Fibroblast of gingiva (primary cell): Measurements from ENCODE around the gene SH3BP1.
A peak's percentile ranks its signal among the peaks of the same experiment; 100 is the strongest.

Source experiments
- DNase-seq: peaks from one replicate; pipeline ENCODE4 v3.0.0-alpha.2; 2011; ENCODE audit warnings: low read depth

The SH3BP1 gene

GRCh38 chr22:37659066-37659896 is 19.8 kb downstream of the SH3BP1 start:
- no peak for DNase-seq

DNA sequence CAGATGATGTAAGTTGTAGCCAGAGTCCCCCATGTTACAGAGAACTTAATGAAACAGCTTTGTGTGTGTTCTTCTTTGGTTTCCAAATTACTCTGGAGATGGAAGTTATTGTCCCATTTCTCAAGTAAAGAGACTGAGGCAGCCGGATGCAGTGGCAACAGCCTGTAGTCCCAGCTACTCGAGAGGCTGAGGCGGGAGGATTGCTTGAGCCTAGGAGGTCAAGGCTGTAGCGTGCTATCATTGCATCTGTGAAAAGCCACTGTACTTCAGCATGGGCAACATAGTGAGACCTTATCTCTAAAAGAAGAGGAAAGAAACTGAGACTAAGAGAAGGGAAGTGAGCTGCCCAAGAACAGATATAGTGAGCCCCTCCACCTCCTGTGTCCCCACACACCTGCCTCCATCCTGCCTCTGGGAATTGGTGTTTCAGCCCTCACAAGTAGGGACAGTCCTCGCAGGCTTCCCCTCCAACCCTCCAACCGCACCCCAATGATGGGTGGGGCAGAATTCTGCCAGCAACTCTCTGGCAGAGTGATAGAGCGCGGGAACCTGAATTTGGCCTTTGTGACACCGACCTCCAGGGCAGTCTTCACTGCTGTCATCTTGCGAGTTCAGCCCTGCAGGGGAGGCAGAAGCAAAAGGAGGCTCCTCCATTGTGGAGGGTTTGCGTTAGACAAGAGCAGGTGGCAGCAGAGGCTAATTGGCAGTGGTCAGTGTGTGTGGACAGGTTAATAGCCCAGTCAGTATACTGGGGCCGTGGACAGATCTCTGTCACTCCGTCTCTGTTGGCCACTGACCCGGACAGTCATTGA is 20.6 kb downstream of the SH3BP1 start:
- no peak for DNase-seq

- no peak for DNase-seq
Measured at GRCh38 chr22:37660709-37661045, 21.2 kb downstream of the SH3BP1 start.

DNA sequence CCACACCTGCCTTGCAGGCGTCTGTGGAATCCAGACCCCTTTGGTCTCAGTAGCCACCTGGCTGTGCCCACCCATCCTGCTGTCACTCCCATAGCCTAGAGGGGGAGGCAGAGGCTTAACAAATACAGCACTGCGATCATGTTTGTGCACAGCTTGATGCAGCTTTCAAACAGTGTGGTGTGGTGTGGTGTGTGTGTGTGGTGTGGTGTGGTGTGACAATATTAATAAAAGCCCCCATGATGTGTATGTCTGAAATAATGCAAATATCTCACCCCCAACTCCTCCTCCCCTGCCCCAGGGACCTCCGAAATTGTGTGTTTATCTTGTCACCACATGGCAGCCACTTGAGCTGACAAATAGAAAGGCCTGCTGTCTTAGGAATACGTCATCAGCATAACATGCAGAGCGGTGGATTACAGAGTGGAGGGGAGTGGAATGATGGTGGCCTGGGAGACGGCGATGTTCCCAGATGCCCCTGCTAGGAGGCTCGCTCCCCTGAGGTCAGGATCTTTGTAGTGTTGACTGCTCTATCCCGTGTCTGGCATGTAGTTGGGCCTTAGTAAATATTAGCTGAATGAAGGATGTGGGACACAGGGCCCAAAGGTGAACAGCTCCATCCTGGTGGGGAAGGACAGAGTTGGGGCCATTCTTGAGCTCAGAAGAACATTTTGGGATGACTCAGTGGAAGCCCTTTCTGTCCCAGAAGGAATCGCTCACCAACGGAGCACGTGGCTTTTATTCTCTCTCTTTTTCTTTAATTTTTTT is 21.9 kb downstream of the SH3BP1 start:
- DNase-seq = peak; percentile 75

DNA sequence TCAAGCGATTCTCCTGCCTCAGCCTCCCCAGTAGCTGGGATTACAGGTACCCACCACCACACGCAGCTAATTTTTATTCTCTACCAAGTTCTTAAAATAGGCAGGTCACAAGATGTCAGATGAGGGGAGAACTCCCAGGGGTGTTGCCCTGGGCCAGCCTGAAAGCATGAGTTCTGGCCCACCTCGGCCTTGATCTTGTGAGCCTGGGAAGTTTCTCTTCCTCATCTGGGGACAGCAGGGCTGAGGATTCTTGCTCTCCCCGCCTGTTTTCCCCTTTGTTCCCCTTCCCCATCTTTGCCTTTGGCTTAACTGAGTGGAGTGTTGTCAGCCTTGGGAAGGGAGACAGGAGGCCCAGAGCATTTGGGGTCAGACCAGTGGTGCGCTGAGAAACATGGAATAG is 22.6 kb downstream of the SH3BP1 start:
- no peak for DNase-seq

- DNase-seq = peak; percentile 61
Measured at GRCh38 chr22:37663521-37664140, 24.2 kb downstream of the SH3BP1 start.

- peak; percentile 29 for DNase-seq
Measured at GRCh38 chr22:37664249-37665101, 25.0 kb downstream of the SH3BP1 start.

- no peak for DNase-seq
Measured at GRCh38 chr22:37665487-37665886, 26.0 kb downstream of the SH3BP1 start.

GRCh38 chr22:37669586-37669985 is 30.1 kb downstream of the SH3BP1 start:
- DNase-seq = peak; percentile 98

DNA sequence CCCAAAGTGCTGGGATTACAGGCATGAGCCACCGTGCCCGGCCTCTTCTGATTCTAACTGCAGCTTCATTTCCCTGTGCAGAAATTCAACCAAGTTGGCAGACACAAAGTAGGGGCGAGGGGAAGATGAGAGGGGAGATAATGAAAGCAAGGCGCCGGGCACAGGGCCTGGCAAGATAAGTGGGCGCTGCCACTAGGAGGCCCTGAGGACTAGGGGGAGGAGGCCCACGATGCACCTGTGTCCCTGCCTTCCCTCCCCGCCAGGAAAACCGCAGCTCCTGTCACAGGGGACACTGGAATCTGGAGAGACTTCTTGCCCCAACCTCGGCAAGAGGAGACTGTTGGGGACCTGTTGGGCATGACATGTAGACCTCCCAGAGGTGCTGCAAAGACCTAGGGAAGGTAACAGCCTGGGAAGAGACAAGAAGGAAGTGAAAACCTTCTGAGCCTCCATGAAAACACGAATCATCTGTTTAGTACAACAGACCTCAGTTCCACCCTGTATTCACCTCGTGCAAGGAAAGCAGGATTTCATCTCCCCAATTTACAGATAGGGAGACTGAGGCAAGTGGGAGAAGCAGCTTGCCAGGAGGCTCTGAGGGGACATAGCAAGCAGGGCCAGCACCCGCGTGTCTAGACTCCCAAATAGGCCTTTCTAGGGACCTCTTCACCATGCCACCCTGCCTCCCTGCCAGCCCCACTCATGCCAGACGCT is 32.9 kb downstream of the SH3BP1 start:
- DNase-seq = no peak

GRCh38 chr22:37672920-37673455 is 33.5 kb downstream of the SH3BP1 start:
- DNase-seq = no peak

GRCh38 chr22:37674248-37674647 is 34.8 kb downstream of the SH3BP1 start:
- DNase-seq = no peak

DNA sequence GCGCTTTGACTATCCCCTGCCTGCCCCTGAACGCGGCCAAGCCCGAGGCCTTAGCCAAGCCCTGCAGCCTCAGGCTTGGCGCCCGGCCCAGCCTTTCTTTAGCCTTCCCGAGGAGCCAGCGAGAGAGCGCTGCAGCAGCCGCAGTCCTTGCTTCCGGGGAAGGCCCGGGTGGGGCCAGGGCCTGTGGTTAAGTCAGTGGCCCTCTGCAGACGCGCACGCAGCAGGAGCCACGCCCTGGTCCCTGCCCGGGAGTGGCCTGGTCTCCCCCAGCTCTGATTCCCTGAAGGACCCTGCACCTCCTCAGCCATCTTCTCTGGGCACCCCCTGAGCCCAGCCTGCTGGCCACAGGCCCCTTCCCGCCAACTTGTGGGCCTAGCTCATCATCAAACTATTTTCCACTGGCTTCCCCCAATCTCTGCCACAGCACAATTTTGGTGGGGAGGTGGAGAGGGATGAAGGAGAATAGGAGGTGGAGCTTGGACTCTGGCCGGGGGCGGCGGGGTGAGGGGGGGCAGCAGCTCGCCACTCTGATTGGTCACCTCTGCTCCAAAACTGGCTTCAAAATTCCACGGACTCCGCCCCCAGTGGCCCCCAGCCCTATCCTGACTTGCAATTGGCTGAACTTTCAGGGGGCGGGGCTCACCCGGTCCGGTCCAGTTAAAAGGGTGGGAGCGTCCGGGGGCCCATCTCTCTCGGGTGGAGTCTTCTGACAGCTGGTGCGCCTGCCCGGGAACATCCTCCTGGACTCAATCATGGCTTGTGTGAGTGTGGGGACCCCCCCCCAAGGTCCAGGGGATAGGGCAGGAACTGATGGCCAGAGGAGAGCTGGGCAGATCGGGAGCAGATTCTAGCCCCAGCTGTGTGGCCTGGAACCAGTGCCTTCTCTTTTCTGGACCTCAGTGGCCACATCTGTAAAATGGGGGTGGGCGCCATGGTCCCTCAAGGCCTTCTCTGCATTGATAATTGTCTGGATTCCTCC is 35.8 kb downstream of the SH3BP1 start, which contains the start of gene LGALS1:
Gene LGALS1, plus strand, starts transcription at position 686 of the 979 bp plus-strand sequence. Its CDS starts 67 bp downstream, at position 753.
- DNase-seq = peak; percentile 99

DNA sequence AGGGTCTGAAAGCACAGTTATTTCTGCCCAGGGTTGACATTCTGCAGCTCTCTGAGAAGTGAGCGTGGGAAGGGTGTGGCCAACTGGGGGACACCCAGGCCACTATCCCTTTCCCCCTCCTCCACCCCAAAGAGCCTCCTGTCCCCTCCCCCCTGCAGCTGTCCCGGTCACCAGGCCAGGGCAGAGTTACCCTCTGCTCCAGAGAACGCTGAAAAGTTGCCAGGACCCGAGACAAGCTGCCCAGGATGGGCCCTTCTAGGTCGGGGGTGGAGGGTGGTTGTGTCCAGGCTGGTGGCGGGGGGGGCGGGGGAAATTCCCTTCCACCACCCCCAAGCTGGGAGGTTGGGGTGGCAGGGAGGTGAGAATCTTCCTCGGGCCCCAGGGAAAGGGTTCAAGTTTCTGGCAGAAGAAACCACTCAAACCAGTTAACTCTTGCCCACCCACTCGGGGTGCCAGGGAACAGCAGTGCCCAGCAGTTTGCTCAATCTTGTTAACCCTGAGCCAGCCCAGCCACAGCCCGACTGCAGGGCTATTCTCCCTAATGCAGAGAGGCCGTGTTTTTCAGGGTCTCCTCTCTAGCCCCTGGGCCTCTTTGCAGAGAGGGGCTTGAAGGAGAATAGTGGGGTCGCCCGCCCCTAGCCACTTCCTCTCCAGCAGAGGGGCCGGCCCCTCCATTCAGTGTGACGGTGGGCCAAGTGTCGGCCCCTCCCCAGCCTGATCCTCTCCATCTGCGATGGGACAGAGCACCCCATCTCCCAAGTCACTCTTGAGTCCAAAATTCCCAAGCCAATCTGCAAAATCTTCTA is 36.7 kb downstream of the SH3BP1 start:
- DNase-seq = peak; percentile 85

DNA sequence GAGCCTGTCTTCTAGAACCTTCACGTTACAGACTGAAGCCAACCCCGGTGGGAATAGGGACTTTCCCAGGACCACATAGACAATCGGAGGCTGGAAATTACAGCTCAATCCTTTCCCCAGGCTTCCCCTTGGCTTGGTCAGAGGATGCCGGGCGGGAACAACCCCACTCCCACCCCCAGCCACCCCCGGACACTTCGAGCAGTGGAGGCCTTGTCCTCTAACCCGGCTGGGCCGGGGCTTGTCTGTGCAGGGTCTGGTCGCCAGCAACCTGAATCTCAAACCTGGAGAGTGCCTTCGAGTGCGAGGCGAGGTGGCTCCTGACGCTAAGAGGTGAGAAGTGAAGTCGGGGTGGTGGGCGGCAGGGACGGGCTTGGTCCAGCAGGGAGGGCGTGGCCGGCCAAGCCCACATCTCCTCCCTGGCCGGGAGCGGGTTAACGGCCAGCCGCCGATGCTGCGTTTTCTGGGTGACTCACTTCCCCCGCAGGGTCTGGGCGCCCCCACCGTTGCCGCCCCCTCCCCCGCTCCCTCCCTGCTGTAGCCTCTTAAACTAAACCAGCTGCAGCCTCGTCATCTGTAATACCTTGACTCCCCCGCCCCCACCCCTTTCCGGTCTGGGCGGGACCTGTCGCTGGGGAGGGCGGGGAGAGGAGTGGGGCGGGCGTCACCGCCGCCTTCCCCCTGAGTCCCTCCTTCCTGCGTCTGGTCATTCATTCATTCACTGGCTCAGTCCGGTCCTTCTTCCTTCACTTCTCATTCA is 37.4 kb downstream of the SH3BP1 start:
- DNase-seq = peak; percentile 98

- DNase-seq = no peak
Measured at GRCh38 chr22:37677493-37677974, 38.1 kb downstream of the SH3BP1 start.

GRCh38 chr22:37678372-37678771 is 38.9 kb downstream of the SH3BP1 start:
- no peak for DNase-seq
